NOMO-1 treated with dmso at 0.1 percent for 144 hours (cell line): ENCODE measurements around the gene KLK12.

ENCODE experiments used
- DNase-seq: peaks from one replicate; lab custom pipeline; 2025; ENCODE audit not compliant: unreplicated experiment; lab: John Stamatoyannopoulos, UW

The KLK12 gene

GRCh38 chr19:51034704-51035103, at the start of gene KLK12:
Gene KLK12 (minus strand): TSS chr19:51035002. CDS start chr19:51034621, 381 bp downstream.
- DNase-seq: no peak

GRCh38 chr19:51084505-51084904, 49.7 kb upstream of the KLK12 start:
- DNase-seq: no peak

- no peak for DNase-seq
These were observed 49.0 kb upstream of the KLK12 start for GRCh38 chr19:51083783-51084182.

- DNase-seq: no peak
These were observed 48.4 kb upstream of the KLK12 start for GRCh38 chr19:51083181-51083580.

- DNase-seq: no peak
These were observed 47.8 kb upstream of the KLK12 start, which contains the start of gene KLK14 for GRCh38 chr19:51082611-51083010. Gene KLK14 (minus strand): TSS chr19:51082887. CDS start chr19:51082614, 273 bp downstream.

- no peak for DNase-seq
These were observed 46.7 kb upstream of the KLK12 start for GRCh38 chr19:51081476-51081875.

GRCh38 chr19:51079481-51080110, 44.8 kb upstream of the KLK12 start:
- DNase-seq: no peak

- DNase-seq: no peak
These were observed 43.9 kb upstream of the KLK12 start for GRCh38 chr19:51078731-51079130.

GRCh38 chr19:51078104-51078503, 43.3 kb upstream of the KLK12 start:
- DNase-seq: no peak

GRCh38 chr19:51076631-51077213, 41.9 kb upstream of the KLK12 start:
- DNase-seq: no peak

GRCh38 chr19:51075998-51076397, 41.2 kb upstream of the KLK12 start:
- DNase-seq: no peak

- no peak for DNase-seq
These were observed 36.2 kb upstream of the KLK12 start for GRCh38 chr19:51071095-51071405.

GRCh38 chr19:51070334-51071094, 35.7 kb upstream of the KLK12 start:
- DNase-seq: no peak

- DNase-seq: no peak
These were observed 31.8 kb upstream of the KLK12 start for GRCh38 chr19:51066393-51067186.

- no peak for DNase-seq
These were observed 30.6 kb upstream of the KLK12 start for GRCh38 chr19:51065221-51065960.

- DNase-seq: no peak
These were observed 29.9 kb upstream of the KLK12 start, which contains the start of gene KLK13 for GRCh38 chr19:51064534-51065220. Gene KLK13 (minus strand): TSS chr19:51065092. CDS start chr19:51065067, 25 bp downstream.

GRCh38 chr19:51063664-51064063, 28.9 kb upstream of the KLK12 start:
- no peak for DNase-seq

- DNase-seq: no peak
These were observed 26.2 kb upstream of the KLK12 start for GRCh38 chr19:51060973-51061372.

GRCh38 chr19:51060336-51060735, 25.5 kb upstream of the KLK12 start:
- DNase-seq: no peak

- DNase-seq: no peak
These were observed 24.9 kb upstream of the KLK12 start for GRCh38 chr19:51059715-51060114.
